ENCODE measurements around the gene TYRP1.

DNA sequence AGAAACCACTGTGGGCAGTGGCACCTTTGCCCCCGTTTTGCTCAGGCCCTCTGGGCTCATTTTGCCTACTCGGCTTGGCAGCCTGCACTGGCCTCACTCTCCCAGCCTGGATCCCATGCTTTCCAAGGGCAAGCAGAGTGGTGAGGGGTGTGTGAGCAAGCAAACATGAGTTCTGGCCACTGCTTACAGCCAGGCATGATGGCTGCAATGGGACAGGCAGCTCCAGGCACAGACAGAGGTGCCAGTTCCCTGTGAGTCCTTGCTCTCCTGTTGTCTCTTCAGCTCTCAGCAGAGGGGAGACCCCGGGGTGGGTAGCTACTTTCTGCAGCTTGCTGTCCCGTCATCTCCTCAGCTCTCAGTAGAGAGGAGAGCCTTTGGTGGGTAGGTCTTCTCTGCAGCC lies 35.2 kb upstream of the TYRP1 start:
- no peak for TF ChIP-seq POLR2A (IDR thresholded peaks at IDR 0.05; ENCODE audit: low read depth, low read length)
- no peak for TF ChIP-seq POLR2AphosphoS5 (IDR thresholded peaks at IDR 0.05; ENCODE audit: low read depth, low read length)
- no peak for TF ChIP-seq TAF1 (IDR thresholded peaks at IDR 0.05; ENCODE audit: borderline replicate concordance, low read depth, low read length)
